ENCODE data around the gene SORBS2.

The SORBS2 gene

GRCh38 chr4:185836241-185837084 is 24.5 kb upstream of the SORBS2 start:
- DNase-seq (ENCODE audit: low read depth): no peak

GRCh38 chr4:185835814-185836213 is 23.8 kb upstream of the SORBS2 start:
- no peak for DNase-seq (ENCODE audit: low read depth)

DNA sequence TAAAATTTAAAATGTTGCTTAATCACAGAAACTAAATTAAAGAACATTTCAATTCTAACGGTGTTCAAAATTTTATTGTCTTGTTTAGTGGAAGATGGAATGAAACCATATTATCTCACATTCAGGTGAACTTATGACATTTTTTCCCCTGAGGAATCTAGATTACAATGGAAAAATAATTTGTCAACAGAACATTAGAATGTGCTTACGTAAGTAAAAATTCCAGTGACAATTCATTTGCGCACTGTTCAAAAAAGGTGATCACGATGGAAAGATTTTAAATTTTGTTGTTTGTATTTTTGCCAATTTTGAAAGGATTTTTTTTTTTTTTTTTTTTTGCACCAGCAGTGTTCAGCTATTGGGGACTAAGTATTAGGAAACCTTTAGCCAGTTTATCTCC is 23.3 kb upstream of the SORBS2 start:
- DNase-seq (ENCODE audit: low read depth): no peak

DNA sequence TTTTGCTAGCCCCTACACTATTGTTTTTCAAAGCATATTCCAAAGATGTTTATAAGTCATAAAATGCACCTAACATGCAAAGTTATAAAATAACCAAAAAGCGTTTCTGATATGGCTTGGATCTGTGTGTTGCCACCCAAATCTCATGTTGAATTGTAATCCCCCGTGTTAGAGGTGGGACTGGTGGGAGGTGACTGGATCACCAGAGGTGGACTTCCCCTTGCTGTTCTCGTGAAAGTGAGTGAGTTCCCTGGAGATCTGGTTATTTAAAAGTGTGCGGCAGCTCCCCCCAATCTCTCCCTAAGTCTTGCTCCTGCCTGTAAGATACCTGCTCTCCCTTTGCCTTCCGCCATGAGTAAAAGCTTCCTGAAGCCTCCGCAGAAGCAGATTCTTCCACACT is 22.8 kb upstream of the SORBS2 start:
- DNase-seq (ENCODE audit: low read depth): no peak

DNA sequence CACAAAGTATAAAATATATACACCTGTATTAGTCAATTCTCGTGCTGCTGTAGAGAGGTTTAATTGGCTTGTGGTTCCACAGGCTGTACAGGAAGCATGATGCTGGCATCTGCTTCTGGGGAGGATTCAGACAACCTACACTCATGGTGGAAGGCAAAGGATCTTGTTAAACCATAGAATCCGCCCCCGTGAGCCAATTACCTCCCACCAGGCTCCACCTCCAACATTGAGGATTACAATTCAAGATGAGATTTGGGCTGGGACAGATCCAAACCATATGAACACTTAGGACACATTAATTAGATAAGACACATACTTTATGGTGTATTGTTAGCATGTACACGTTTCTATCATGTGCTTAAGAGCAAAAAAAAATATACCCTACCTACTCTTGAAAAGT is 22.1 kb upstream of the SORBS2 start:
- no peak for DNase-seq (ENCODE audit: low read depth)

DNA sequence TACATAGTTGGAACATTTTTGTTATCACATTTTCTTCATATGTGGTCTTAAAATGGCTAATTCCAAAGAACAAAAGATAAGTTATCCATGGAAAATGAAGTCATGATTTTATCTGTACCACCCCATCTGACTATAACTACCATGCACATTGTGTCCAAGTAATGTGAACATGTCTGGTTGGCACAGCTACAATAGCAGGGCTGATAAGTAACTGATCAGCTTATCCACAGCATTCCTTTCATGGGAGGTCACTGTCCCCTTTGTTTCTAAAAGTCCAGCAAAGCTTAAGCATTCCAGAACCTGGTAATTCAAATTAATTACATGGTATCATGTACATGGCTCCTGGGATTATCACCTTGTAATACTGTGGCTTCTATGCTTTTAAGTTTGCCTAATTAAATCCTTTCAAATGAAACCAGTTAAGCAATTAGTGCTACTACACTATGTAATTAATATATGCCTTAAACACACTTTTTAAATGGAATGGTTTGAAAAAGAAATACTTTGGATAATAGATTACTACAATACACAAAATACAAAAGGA is 21.1 kb upstream of the SORBS2 start:
- no peak for DNase-seq (ENCODE audit: low read depth)

- DNase-seq (ENCODE audit: low read depth): no peak
Observed at GRCh38 chr4:185831125-185831815, 19.3 kb upstream of the SORBS2 start.

DNA sequence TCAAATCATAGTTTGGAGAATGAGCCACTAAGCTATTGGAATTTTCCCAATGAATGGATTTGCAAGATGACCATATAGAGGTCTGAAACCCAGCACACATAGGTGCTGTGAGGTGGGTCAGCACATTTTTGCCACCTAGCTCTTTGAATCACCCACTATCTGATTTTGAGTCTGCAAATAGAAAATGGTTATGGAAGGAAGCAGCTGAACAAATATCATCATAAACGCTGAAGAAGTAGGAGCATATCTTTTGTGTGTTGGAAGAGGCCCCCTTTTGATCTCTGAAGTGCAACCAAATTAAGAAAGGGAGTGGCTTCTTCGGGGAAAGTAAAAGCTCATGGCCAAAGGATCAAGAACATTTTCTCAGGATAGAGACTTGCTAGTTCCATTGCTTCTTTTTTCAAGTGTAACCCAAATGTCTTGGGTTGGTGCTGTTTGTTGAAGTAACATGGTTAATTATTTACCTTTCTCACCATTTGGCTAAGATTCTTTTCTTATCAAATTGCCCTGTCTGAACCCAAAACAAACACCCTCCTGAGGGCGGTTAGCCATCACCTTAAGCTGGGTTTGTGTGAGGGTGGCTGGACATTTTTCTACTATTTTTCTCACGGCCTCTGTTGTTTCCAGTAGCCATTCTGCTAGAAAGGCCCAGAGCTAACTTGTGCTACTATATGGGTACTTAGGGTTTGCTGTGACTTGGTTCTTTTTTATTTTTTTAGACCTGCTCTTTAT is 18.4 kb upstream of the SORBS2 start:
- DNase-seq (ENCODE audit: low read depth): no peak

DNA sequence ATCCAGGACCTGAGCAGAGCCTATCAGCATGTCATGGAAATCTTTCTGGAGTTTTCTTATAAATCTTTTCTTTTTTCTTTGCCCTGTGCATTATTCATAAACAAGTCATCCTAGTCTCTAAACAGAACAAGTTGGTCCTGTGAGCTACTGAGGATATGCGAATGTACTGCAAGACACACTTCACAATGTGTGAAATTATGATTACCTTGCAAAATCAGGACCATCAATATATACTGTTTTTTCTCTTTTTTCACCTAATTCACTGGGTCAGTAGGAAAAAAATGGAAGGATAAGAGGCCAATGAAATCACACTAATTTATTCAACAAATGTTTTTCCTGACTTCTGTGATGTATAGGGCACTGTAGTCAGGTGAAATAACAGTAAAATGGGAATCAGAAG is 14.4 kb upstream of the SORBS2 start:
- no peak for DNase-seq (ENCODE audit: low read depth)

GRCh38 chr4:185825737-185826136 is 13.7 kb upstream of the SORBS2 start:
- DNase-seq (ENCODE audit: low read depth): no peak

DNA sequence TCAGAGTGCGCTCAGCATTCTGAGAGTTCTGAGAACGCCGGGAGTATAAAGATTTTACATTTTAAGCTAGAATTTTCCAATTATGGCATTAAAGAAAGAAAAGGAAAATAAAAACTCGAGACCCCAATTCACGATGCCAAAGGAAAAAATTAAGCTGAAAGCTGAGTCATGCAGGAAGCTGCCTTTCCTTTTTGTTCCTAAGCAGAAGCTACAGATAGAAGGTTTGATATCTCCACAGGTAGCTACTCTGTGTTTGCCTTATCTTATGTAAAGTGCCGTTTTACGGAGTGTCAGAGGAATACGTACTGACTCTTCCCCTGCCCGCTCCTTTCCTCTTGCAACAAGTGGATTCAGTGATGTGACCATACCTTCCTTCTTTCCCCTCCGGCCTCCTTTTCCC is 10.8 kb upstream of the SORBS2 start:
- no peak for DNase-seq (ENCODE audit: low read depth)

DNA sequence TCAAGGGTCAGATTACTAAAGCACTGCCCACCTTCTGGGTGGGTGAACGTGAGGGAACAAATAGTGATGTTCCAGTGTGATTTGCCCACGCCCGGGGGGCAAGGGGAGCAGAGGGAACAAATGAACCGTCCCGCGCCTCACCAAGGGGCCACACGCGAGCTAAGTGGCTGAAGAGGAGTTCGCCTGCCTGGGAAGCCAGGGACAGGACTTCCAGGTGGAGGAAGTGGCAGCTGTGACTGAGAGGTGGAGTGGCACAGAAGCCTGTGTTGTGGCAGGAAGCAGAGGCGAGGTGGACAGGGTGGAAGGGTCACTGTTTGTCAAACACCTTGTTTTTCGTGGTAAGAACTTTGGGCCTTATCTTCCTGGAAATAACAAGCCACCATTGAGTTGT is 9.0 kb upstream of the SORBS2 start:
- no peak for DNase-seq (ENCODE audit: low read depth)

DNA sequence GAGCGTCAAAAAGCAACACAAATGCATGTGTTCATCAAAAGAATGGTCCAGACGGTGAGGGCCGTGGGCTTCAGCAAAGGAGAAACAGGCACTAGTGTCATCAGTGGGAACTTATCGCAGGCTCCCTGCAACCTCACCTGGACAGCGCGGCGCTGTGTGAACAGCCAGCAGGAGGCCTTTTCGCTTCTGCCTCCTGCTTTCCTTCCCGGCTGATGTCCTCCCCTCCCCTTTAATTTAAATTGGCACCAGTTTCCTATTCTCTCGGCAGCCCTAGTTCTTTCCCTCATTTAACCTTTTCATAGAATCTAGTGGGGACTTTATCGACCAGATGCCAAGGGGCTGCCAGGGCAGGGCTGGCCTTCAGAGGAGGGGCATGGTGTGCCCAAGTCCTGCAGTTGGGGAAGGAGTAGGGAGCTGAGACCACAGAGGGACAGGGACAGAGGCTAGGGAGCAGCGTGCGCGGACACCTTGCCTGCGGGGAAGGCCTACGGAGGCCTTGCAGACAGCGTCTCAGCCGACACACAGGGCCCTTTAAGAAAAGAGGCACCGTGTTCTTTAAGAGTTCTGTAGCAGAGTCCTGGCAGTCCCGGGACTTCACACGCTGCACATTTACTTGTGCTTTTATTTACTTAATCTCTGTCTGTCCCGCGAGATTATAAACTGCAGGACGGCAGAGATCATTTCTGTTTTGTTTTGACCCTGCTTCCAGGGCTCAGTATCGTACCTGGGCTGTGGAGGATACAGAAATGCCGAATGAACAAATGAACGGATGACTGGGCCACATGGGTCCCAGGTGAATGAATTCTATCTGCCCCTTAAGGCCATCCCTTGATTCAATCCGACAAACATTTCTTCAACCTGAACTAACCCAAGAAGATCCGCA is 8.4 kb upstream of the SORBS2 start:
- no peak for DNase-seq (ENCODE audit: low read depth)

- no peak for DNase-seq (ENCODE audit: low read depth)
Observed at GRCh38 chr4:185819144-185819543, 7.2 kb upstream of the SORBS2 start.

DNA sequence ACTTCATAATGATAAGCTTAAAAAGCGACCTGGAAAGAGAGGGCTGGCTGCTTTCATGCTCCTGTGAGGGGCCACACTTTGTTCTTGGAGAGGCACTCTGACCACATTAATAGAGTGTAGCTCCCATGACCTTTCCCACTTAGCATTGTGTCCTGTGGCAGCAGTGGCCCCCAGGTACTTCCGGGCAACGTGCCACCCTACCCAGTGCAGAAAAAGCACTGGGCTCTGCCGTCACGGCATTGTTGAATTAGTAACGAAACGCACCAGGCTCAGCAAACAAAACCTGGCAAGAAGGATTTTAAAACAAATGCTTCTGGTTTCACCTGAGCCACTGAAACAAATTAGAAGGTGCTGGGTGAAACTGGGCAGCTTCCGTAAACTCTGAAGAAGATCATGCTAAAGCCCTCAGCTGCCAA is 5.4 kb upstream of the SORBS2 start:
- no peak for DNase-seq (ENCODE audit: low read depth)

DNA sequence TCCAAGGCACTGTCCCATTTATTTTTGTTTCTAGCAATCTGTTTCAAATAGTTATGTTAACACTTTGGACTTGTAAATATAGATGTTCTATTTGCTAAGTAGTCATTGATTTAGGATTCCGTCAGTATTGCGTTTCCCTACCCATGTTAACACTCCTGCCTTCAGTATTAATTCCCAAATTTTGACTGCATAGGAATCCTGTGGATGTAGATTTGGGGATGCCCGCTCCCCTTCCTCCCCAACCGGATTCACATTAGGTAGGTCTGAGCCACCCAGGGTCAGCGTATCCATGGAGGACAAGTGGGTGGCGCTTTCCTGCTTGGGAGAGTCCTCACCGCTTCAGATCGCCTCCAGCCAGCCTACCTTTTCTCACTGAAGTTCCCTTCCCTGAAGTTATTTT is 1.1 kb upstream of the SORBS2 start:
- DNase-seq (ENCODE audit: low read depth): no peak

DNA sequence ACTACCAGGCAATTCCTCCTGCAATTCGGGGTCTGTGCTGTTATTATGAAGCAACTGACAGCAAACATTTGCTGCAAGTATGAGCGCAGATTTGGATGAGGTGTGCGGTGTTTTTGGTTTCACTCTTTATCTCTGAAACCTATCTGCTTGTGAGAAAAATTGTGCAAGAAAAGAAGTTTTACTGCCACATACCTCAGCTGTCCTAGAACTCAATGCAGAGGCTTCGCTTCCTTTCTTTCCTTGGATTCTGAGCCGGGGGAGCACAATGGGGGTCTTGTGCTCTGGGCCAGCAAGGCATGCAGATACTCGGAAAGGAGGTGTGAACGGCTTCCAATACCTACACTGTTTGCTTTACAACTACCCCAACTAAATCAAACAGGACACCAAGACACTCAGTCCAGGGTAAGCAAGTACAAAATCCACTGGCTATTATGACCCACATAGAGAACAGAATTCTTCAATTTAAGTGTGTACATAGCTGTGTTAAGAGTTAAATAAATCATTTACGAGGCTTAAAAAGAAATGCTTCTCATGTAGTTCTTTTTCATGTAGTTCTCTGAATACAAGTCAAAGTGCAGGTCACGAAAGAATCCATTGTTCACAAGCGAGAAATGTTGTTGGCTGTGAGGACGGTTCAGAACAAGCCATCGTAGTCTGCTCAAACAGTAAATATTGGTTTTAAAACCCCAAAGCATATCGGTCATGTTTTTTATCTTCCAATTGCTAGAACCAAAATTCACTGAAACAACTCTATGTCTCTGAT is 1.1 kb downstream of the SORBS2 start:
- no peak for DNase-seq (ENCODE audit: low read depth)

DNA sequence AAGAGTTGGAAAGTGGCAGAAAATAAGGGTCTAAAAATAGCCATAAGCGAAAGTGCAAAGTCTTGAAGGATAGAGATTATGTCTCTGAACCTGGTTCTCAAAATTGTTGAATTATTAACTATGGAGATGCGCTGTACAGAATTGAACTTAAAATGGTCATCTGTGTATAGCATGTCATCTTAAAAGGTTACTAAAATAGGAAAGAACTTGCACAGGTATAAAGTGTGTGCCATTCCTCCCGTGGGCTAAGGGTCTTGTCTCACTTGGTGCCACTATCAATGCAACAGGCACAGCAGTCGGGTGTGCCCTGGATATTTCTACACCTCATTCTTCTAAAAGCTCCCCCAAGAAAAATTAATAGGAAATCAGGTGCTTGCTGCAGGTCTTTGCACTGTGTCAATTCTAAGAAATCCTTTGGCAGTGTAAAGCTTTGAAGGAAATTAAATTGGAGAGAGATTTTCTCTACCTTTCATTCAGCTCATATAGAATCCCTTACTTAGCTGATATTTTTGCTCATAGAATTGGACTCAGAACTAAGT is 2.4 kb downstream of the SORBS2 start:
- DNase-seq (ENCODE audit: low read depth): no peak

DNA sequence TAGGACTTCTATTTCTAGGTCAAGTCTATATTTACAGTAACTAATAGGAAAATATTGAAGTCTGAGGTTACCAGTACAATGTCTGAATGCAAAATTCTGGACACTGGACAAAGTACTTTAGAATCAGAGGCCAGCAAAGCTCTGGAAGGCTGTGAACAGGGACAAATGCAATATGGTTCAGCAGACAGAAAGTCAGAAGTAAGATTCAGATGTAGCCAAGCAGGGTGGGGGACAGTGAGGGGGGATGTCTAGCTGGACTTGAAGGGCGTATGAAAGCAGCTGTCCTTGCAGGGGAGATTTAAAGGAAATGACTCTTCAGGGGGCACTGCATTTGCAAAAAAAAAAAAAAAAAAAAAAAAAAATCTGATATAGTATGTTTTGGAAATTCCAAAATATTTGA is 2.9 kb downstream of the SORBS2 start:
- DNase-seq (ENCODE audit: low read depth): no peak

- no peak for DNase-seq (ENCODE audit: low read depth)
Observed at GRCh38 chr4:185805979-185806378, 6.0 kb downstream of the SORBS2 start.
